Medulla oblongata (tissue), 1 donor: ENCODE measurements around the gene CXXC4.

Experiments used
- DNase-seq: peaks from one replicate; pipeline ENCODE4 v3.0.0-alpha.2; 2015; ENCODE audit errors: extremely low spot score

The CXXC4 gene

GRCh38 chr4:104420766-104421165, 73.9 kb downstream of the CXXC4 start:
- no peak for DNase-seq
